H9 (cell line): ENCODE data around the gene TTC39B. TPM values are rescaled to one million over a fixed set of nuclear protein-coding genes. Genes with fewer than 3 reads are reported as not detected.

ENCODE experiments used
- DNase-seq: peaks from one replicate; pipeline ENCODE4 v3.0.0-alpha.2; 2017
- H2AFZ ChIP-seq: one replicate; pipeline ENCODE4 v1.6.1; 2013; ENCODE audit warnings: mild to moderate bottlenecking, low read length, control low read depth, moderate library complexity
- H2AK5ac ChIP-seq: 2 replicates; pipeline ENCODE4 v1.6.1; 2013; ENCODE audit warnings: low read length, control low read depth, mixed read lengths; ENCODE audit not compliant: insufficient read length
- H2BK120ac ChIP-seq: one replicate; pipeline ENCODE4 v1.6.1; 2013; ENCODE audit warnings: low read depth, mild to moderate bottlenecking, low read length, control low read depth, inconsistent platforms; ENCODE audit not compliant: poor library complexity, severe bottlenecking
- H2BK12ac ChIP-seq: 2 replicates; pipeline ENCODE4 v1.6.1; 2013; ENCODE audit warnings: low read length, control low read depth, mixed read lengths, low read depth; ENCODE audit not compliant: insufficient read length
- H2BK15ac ChIP-seq: 2 replicates; pipeline ENCODE4 v1.6.1; 2013; ENCODE audit warnings: low read depth, low read length, control low read depth
- H2BK20ac ChIP-seq: one replicate; pipeline ENCODE4 v1.6.1; 2013; ENCODE audit warnings: low read depth, mild to moderate bottlenecking, low read length, control low read depth, inconsistent platforms; ENCODE audit not compliant: poor library complexity, severe bottlenecking
- H2BK5ac ChIP-seq: 2 replicates; pipeline ENCODE4 v1.6.1; 2013; ENCODE audit warnings: low read length, control low read depth, mixed read lengths; ENCODE audit not compliant: insufficient read length
- H3K14ac ChIP-seq: 2 replicates; pipeline ENCODE4 v1.6.1; 2013; ENCODE audit warnings: low read length, control low read depth; ENCODE audit not compliant: insufficient read depth
- H3K18ac ChIP-seq: 2 replicates; pipeline ENCODE4 v1.6.1; 2013; ENCODE audit warnings: low read depth, mild to moderate bottlenecking, mixed read lengths, low read length, control low read depth; ENCODE audit not compliant: insufficient read length
- H3K23ac ChIP-seq: 2 replicates; pipeline ENCODE4 v1.6.1; 2013; ENCODE audit warnings: low read length, control low read depth, mixed read lengths, low read depth; ENCODE audit not compliant: insufficient read length
- H3K23me2 ChIP-seq: 2 replicates; pipeline ENCODE4 v1.6.1; 2013; ENCODE audit warnings: low read depth, mild to moderate bottlenecking, mixed read lengths, low read length, control low read depth; ENCODE audit not compliant: insufficient read length, poor library complexity, severe bottlenecking
- H3K27ac ChIP-seq: 2 replicates; pipeline ENCODE4 v1.5.1; 2013; ENCODE audit warnings: low read length, control low read depth, mixed read lengths, low read depth; ENCODE audit not compliant: insufficient read length
- H3K27me3 ChIP-seq: 2 replicates; pipeline ENCODE4 v1.6.1; 2013; ENCODE audit warnings: low read length, control low read depth, inconsistent platforms; ENCODE audit not compliant: insufficient read depth
- H3K4ac ChIP-seq: 2 replicates; pipeline ENCODE4 v1.6.1; 2013; ENCODE audit warnings: low read depth, mild to moderate bottlenecking, control low read depth, inconsistent platforms, low read length, moderate library complexity
- H3K4me1 ChIP-seq: 2 replicates; pipeline ENCODE4 v1.6.1; 2013; ENCODE audit warnings: low read length, control low read depth, inconsistent platforms; ENCODE audit not compliant: insufficient read depth
- H3K4me2 ChIP-seq: 2 replicates; pipeline ENCODE4 v1.6.1; 2013; ENCODE audit warnings: low read length, control low read depth, mixed read lengths; ENCODE audit not compliant: insufficient read length, insufficient read depth
- H3K56ac ChIP-seq: 2 replicates; pipeline ENCODE4 v1.6.1; 2013; ENCODE audit warnings: low read depth, mild to moderate bottlenecking, mixed read lengths, low read length, control low read depth; ENCODE audit not compliant: insufficient read length
- H3K79me1 ChIP-seq: 2 replicates; pipeline ENCODE4 v1.6.1; 2013; ENCODE audit warnings: low read depth, mild to moderate bottlenecking, moderate library complexity, low read length, control low read depth, inconsistent platforms; ENCODE audit not compliant: insufficient read depth, poor library complexity, severe bottlenecking
- H3K79me2 ChIP-seq: 2 replicates; pipeline ENCODE4 v1.6.1; 2013; ENCODE audit warnings: low read length, control low read depth, inconsistent platforms; ENCODE audit not compliant: insufficient read depth
- H3K9ac ChIP-seq: 2 replicates; pipeline ENCODE4 v1.6.1; 2013; ENCODE audit warnings: low read length, control low read depth, mixed read lengths; ENCODE audit not compliant: insufficient read length; ENCODE audit errors: extremely low read depth
- H3K9me3 ChIP-seq: one replicate; pipeline ENCODE4 v1.6.1; 2013; ENCODE audit warnings: low read depth, low read length, inconsistent platforms; ENCODE audit not compliant: control insufficient read depth
- H3T11ph ChIP-seq: one replicate; pipeline ENCODE4 v1.6.1; 2013; ENCODE audit warnings: mild to moderate bottlenecking, low read length, control low read depth, inconsistent platforms
- H4K20me1 ChIP-seq: one replicate; pipeline ENCODE4 v1.6.1; 2013; ENCODE audit not compliant: control insufficient read depth, insufficient read length, insufficient read depth
- H4K5ac ChIP-seq: 2 replicates; pipeline ENCODE4 v1.6.1; 2013; ENCODE audit warnings: low read depth, mild to moderate bottlenecking, mixed read lengths, low read length, control low read depth; ENCODE audit not compliant: insufficient read length
- H4K8ac ChIP-seq: replicated peaks from 2 replicates; pipeline ENCODE4 v1.6.1; 2013; ENCODE audit warnings: low read length, control low read depth, mixed read lengths, low read depth; ENCODE audit not compliant: insufficient read length
- H4K91ac ChIP-seq: 2 replicates; pipeline ENCODE4 v1.6.1; 2013; ENCODE audit warnings: low read depth, mild to moderate bottlenecking, moderate library complexity, mixed read lengths, low read length, control low read depth; ENCODE audit not compliant: insufficient read length
- H3K27ac Mint-ChIP-seq, 3 experiments: 2 replicates in 2 of 3; 3 replicates in 1 of 3; pipeline ENCODE4 v1.8.0; 2020 to 2021; ENCODE audit warnings: mixed read lengths in 3 of 3, mild to moderate bottlenecking in 1 of 3, moderate library complexity in 1 of 3
- H3K27me3 Mint-ChIP-seq: 2 replicates; pipeline ENCODE4 v1.8.0; 2021; ENCODE audit warnings: low read depth, mild to moderate bottlenecking, moderate library complexity, mixed read lengths
- H3K36me3 Mint-ChIP-seq, 3 experiments: 2 replicates in 2 of 3; 3 replicates in 1 of 3; pipeline ENCODE4 v1.8.0; 2020 to 2021; ENCODE audit warnings: low read depth in 3 of 3, mixed read lengths in 3 of 3; ENCODE audit not compliant: insufficient read depth in 1 of 3
- H3K4me1 Mint-ChIP-seq, 2 experiments: 2 replicates each; pipeline ENCODE4 v1.8.0; 2020; ENCODE audit warnings: mixed read lengths in 2 of 2
- H3K4me3 Mint-ChIP-seq, 2 experiments: 2 replicates in 1 of 2; 3 replicates in 1 of 2; pipeline ENCODE4 v1.8.0; 2020 to 2021; ENCODE audit warnings: mild to moderate bottlenecking in 2 of 2, mixed read lengths in 2 of 2, moderate library complexity in 1 of 2
- H3K9me3 Mint-ChIP-seq, 2 experiments: 2 replicates in 1 of 2; 3 replicates in 1 of 2; pipeline ENCODE4 v1.8.0; 2020; ENCODE audit warnings: mild to moderate bottlenecking in 2 of 2, mixed read lengths in 2 of 2, moderate library complexity in 1 of 2
- CTCF ChIP-seq: fragments of 200-600 bp; sonication (generic); conservative IDR thresholded peaks from 3 replicates; pipeline ENCODE4 v1.8.0; 2021; ENCODE audit warnings: antibody characterized with exemption, mild to moderate bottlenecking
- WGBS: extraction: QIAGEN DNeasy Blood & Tissue Kit; methylation state at CpG from one replicate; pipeline ENCODE4 v1.1.7; 2013; ENCODE audit warnings: missing lambda C conversion rate, low lambda C conversion rate, mixed read lengths; ENCODE audit not compliant: insufficient read length; ENCODE audit errors: extremely low coverage; 5-methylcytosine and 5-hydroxymethylcytosine counted together
- total RNA-seq: library from RNA; stranded (reverse); gene quantifications from 2 replicates; pipeline ENCODE4 v1.2.1, GENCODE V29; 2021

Gene TTC39B
- total RNA-seq, 1 experiment from 2014 or later = 8.2 TPM

- Histone ChIP-seq H4K91ac (no peak overlapping the region), H4K5ac (no peak overlapping the region), H3K23ac (no peak overlapping the region), H3K4me1 (no peaks in the 10 kb centered on the region), H3K56ac (no peak overlapping the region), H2BK20ac (no peak overlapping the region), H4K20me1 (no peaks in the 10 kb centered on the region), H2BK15ac (no peak overlapping the region), H3K27me3 (no peaks in the 10 kb centered on the region), H3K9me3 (no peaks in the 10 kb centered on the region), H3K14ac (no peak overlapping the region), H3K79me2 (no peaks in the 10 kb centered on the region), H3T11ph (no peak overlapping the region), H2BK120ac (no peak overlapping the region), H2AFZ (no peak overlapping the region), H3K4me2 (peak overlapping the region; percentile 86), H2AK5ac (no peak overlapping the region), H3K23me2 (peaks cover 10% of the 10 kb centered on the region), H3K4ac (no peak overlapping the region), H3K18ac (no peak overlapping the region), H3K27ac (no peak overlapping the region), H2BK12ac (no peak overlapping the region), H4K8ac (no peak overlapping the region), H3K79me1 (no peaks in the 10 kb centered on the region), H3K9ac (no peak overlapping the region), H2BK5ac (no peak overlapping the region)
- no CpG with 5 or more reads among the region's 12 CpGs for WGBS
- H3K9me3 Mint-ChIP-seq = no peaks in the 10 kb centered on the region
- peak overlapping the region in 2 of 3 experiments; percentile 44 to 89; a peak in 3 of 7 replicates for H3K27ac Mint-ChIP-seq
- DNase-seq = no peak
- no peak for TF ChIP-seq CTCF
- H3K4me3 Mint-ChIP-seq = peak overlapping the region; percentile 92 to 95
- H3K36me3 Mint-ChIP-seq = peaks cover 0 to 7% (median 0%) of the 10 kb centered on the region in 3 experiments; a peak in 1 of 7 replicates
- H3K4me1 Mint-ChIP-seq = peaks cover 20 to 21% of the 10 kb centered on the region in 2 experiments
- H3K27me3 Mint-ChIP-seq = peaks cover 14% of the 10 kb centered on the region
These were observed 466 bp upstream of the TTC39B start for GRCh38 chr9:15307523-15307841.
